ENCODE data around the gene TIGD4. TPM values are rescaled to one million over a fixed set of nuclear protein-coding genes. Genes with fewer than 3 reads are reported as not detected.

Gene TIGD4
- 0.07 and 0.25 TPM in 2 replicates for total RNA-seq

GRCh38 chr4:152779513-152780266 lies at the start of gene TIGD4, which contains the start of gene ARFIP1:
TSS of gene TIGD4 (minus strand) at chr4:152779730. CDS start at chr4:152771004, 8,726 bp downstream.
TSS of gene ARFIP1 (plus strand) at chr4:152779954. CDS start at chr4:152829634, 49,680 bp downstream.

Other genes starting within 250 kb of the TIGD4 start
- 23.0 and 25.2 TPM in 2 replicates for gene FBXW7, start 243.6 kb downstream of the TIGD4 start, total RNA-seq
- 13.3 and 14.3 TPM in 2 replicates for gene TMEM154, start 99.7 kb downstream of the TIGD4 start, total RNA-seq
- gene ARFIP1, start 224 bp upstream of the TIGD4 start, total RNA-seq = 22.3 and 23.6 TPM in 2 replicates
- 0.10 and 0.20 TPM in 2 replicates for gene FHDC1, start 156.6 kb upstream of the TIGD4 start, total RNA-seq